HG03565 (cell line): ENCODE measurements around the gene ILRUN.
"Not testable (repeated sequence)": the region's sequence is repeated elsewhere in the genome, so short reads cannot be mapped to it uniquely, and the experiment has no call there.

Experiments used
- ATAC-seq: cut with Tn5 transposase; IDR thresholded peaks from one replicate; pipeline ENCODE4 v1.9.1; 2021; ENCODE audit warnings: mild to moderate bottlenecking, moderate library complexity; ENCODE audit not compliant: unreplicated experiment

ILRUN gene

GRCh38 chr6:34667481-34668238 lies 28.9 kb downstream of the ILRUN start:
- ATAC-seq, result no peak

- ATAC-seq, result no peak
Observed at GRCh38 chr6:34665019-34665418, 31.5 kb downstream of the ILRUN start.

GRCh38 chr6:34664256-34664971 lies 32.2 kb downstream of the ILRUN start:
- no peak for ATAC-seq

- no peak for ATAC-seq
Observed at GRCh38 chr6:34663831-34664255, 32.7 kb downstream of the ILRUN start.

- no peak for ATAC-seq
Observed at GRCh38 chr6:34663371-34663770, 33.2 kb downstream of the ILRUN start.

- no peak for ATAC-seq
Observed at GRCh38 chr6:34661357-34661756, 35.2 kb downstream of the ILRUN start.

GRCh38 chr6:34658605-34659265 lies 37.8 kb downstream of the ILRUN start:
- no peak for ATAC-seq

- not testable (repeated sequence) for ATAC-seq
Observed at GRCh38 chr6:34657979-34658480, 38.5 kb downstream of the ILRUN start.

GRCh38 chr6:34657307-34657978 lies 39.1 kb downstream of the ILRUN start:
- ATAC-seq, result no peak

GRCh38 chr6:34657037-34657306 lies 39.6 kb downstream of the ILRUN start:
- ATAC-seq, result no peak

- ATAC-seq, result peak; percentile 85
Observed at GRCh38 chr6:34656378-34657036, 40.1 kb downstream of the ILRUN start.

GRCh38 chr6:34655876-34656377 lies 40.6 kb downstream of the ILRUN start:
- ATAC-seq, result not testable (repeated sequence)

GRCh38 chr6:34654061-34654710 lies 42.4 kb downstream of the ILRUN start:
- ATAC-seq, result no peak

- no peak for ATAC-seq
Observed at GRCh38 chr6:34652263-34652662, 44.3 kb downstream of the ILRUN start.

GRCh38 chr6:34650823-34651222 lies 45.7 kb downstream of the ILRUN start:
- ATAC-seq, result no peak

GRCh38 chr6:34650232-34650631 lies 46.3 kb downstream of the ILRUN start:
- not testable (repeated sequence) for ATAC-seq

- no peak for ATAC-seq
Observed at GRCh38 chr6:34648806-34649205, 47.8 kb downstream of the ILRUN start.
